Measurements from ENCODE around the gene PRSS57.
"Not testable (repeated sequence)": the region's sequence is repeated elsewhere in the genome, so short reads cannot be mapped to it uniquely, and the experiment has no call there.

PRSS57 gene

DNA sequence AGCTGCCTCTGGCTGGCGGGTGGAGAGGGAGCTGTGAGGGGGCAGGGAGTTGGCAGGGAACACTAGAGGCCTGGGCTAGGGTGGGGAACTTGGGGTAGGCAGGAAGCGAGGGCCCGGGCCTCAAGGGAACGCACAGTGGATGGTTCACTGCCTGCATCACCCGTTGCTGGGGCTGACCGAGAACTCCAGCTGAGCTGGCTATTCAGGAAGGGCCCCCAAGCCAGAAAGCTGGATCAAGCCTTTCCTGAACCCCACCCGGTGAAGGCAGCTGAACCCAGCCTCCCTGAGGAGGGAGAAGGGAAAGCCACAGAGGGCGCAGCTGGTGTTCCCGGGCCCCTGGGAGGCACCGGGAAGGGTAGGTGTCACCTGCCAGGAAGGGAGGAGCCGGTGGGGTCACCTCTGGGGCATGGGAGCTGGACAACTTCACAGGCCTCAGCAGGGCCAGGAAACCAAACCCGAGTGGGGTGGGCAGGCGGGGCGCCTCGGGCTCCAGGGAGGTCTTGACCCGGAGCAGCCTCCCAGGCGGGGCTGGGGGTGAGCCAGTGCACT, 27.4 kb upstream of the PRSS57 start:
- no peak for DNase-seq

DNA sequence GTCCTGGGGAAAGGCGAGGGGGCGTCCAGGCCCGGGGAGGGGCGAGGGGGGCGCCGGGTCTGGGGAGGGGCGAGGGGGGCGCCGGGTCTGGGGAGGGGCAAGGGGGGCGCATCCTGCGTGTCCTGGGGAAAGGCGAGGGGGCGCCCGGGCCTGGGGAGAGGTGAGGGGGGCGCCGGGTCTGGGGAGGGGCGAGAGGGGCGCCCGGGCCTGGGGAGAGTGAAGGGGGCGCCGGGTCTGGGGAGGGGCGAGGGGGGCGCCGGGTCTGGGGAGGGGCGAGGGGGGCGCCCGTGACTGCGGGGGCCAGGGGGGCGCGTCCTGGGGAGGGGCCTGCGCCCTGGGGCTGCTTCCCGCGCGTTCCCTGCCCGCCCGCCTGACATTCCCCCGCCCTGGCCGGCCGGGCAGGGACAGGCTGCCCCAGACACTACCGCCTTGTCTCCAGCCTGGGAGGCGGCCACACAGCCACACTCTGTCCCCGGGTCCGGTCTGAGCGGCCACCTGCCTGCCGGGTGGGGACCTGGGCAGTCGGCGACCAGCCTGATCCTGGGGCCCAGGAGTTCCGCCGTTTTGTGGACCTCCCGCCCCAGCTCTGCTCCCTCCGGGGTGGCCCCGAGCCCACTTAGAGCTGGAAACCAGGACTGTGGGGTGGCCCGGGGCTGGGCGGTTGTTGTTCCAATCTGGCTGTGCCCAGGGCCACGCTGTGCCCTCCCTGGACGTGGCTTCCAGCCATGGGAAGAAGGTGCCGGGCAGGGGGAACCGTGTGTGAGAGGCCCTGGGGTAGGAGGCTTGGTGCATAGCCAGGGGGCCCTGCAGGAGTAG, 25.3 kb upstream of the PRSS57 start:
- no peak for DNase-seq

DNA sequence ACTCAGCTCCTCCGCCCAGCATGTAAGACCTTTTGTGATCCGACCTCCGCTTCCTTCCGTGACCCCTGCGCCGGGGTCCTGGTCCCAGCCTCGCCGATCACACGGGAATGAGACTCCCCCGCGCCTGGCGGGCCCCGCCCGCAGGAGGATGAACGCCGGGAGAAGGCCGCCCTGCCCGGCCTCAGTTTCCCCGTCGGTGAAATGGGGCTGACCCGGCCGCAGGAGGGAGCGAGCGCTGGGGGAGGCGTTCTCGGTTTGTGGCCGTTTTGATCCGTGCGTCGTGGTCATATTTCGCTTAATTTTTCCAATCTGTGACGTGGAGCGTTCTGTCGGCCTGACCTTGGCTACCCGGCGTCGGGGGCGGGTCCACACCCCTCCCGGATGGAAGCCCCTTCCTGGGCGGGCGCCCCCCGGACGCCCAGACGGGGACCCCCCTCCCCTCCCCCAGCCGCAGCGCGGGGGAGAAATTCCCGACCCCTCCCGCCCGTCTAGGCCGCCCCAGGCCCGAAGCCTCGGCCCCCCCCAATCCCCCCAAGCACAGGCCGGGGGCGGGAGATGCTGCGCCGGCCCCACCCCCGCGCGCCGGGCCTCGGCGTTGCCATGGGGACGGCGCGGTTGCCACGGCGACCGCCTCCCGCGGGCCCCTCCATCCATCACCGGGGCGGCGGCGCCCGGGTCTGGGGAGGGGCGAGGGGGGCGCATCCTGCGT, 24.5 kb upstream of the PRSS57 start:
- no peak for DNase-seq

DNA sequence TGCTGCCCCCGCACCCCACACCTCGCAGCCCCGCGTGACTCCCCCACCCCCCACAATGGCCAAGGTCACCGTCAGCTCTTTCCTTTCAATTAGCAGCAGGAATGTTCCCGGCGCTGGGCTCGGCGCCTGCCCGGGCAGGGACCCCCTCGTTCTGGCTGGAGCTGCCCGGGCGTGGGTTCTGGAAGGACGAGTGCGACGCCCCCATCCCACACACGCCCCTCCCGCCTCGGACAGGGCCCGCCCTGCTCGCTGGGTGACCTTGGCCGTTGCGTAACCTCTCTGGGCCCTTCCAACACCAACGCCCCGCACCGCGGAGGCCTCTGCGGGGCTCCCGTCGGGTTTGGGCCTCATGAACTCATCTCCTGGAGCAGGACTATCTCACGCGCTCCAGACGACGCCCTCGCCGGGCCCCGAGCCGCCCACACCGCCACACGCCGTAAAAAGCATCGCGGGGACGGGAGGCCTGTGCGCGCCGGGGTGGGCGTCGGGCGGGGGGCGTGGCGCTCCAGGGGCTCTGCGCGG, 23.8 kb upstream of the PRSS57 start:
- no peak for DNase-seq

DNA sequence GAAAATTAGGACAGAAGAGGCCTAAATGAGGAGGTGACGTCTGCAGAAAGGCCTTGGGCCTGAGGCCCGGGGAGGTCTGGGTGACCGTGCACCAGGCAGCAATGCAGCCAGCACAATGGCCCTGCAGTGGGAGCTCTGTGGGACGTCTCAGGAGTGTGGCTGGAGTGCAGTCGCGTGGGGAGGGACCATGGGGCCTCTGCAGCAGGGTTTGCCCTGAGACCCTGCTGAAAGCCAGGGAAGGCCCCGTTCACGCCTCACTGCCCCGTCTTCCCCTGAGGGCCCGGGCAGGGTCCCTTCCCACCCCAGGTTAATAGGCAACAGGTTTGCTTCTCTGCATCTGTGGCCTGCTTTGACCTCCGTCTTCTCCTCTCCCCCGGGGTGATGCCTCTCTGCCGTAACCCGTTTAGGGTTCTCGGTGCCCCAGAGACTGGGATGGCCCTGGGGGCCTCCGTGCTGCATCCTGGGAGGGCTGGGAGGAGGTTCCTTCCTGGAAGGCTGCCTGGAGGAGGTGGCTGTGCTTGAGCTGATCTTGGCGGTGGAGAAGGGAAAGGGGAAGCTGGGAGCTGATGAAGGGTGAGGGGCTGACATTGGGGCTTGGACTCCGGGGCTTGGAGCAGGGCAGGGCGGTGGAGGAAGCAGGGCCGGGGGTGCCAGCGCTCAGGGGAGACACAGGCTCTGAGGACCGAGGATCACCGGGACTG, 23.1 kb upstream of the PRSS57 start:
- no peak for DNase-seq

DNA sequence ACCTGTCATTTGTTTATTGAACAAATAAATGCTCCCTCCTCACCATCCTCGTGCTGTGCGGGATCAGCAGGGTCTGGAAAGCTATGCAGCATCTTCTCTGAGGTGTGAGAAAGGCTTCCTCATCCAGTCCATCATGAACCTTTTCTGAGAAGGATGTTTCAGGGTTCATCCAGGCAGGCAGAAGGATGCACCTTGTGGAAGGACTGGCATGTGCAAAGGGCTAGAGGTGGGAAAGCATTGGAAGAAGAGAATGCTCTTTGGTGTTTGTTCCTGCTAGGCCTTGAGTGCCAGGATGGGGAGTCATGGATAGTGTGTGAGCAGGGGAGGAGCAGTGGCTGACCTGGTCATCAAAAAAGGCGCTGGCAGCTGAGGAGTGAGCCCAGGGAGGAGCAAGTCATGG, 20.1 kb upstream of the PRSS57 start:
- DNase-seq, result no peak

DNA sequence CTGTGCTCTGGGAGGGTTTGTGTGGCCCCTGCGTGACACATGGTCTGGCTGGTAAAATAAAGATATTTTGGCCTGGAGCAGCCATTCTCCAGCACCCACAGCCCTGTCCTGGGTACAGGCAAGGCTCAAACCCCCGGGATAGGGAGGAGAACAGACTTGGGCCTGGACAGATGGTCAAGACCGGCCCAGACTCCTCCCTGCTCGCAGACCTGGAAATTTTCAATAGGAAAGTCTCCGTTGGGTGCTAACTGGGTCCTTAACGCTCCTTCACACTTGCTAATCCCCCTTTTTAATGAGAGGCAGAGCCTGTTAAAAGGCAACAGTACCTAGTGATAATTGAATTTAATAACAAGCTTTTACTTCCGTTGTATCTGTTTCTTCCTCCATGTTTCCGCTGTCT, 16.0 kb upstream of the PRSS57 start:
- DNase-seq, result no peak

DNA sequence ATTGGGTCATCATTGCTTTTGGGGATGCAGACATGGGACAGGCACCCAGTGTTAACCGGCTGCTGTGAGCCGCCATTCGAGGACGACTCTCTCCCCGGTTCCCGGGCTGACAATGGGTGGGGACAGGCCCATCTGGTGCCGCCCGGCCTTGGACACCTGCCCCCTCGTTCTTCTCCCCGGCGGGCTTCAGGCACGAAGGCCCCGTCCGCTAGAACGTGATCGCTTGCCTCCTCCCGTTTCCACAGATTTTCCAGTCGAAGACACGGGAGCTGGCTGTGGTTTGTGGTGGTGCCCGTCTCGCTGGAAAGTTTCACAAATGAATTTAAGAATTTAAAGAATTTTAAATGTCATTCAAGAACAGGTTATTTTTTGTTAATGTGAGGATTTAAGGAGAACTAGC, 15.5 kb upstream of the PRSS57 start:
- DNase-seq, result no peak

DNA sequence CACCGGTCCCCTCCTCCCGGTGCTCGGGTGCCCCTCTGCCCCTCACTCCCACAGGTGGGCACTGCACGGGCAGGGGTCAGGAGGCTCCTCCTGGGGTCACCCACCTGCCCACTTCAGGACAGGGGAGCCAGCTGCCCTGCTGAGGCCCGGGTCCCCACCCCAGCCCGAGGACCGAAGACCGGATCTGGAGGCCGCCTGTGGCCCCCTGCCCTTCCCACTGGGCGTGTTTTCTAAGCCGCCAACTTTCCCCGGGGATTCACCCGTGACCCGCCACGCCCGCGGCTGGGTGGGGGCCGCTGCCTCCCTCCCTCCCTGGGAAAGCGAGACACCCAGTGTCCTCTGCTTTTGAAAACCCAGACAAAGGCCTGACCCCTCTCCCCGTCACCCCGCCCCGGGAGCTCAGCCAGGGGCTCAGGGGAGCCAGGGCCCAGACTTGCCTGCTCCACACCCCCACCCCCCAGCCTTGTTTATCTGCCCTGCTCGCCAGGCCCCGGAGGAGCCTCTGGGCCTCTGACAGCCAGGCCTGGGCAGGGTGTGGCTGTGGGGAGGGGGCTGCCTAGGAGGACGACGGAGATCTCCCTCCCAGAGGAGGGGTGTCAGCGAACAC, 14.8 kb upstream of the PRSS57 start:
- no peak for DNase-seq

DNA sequence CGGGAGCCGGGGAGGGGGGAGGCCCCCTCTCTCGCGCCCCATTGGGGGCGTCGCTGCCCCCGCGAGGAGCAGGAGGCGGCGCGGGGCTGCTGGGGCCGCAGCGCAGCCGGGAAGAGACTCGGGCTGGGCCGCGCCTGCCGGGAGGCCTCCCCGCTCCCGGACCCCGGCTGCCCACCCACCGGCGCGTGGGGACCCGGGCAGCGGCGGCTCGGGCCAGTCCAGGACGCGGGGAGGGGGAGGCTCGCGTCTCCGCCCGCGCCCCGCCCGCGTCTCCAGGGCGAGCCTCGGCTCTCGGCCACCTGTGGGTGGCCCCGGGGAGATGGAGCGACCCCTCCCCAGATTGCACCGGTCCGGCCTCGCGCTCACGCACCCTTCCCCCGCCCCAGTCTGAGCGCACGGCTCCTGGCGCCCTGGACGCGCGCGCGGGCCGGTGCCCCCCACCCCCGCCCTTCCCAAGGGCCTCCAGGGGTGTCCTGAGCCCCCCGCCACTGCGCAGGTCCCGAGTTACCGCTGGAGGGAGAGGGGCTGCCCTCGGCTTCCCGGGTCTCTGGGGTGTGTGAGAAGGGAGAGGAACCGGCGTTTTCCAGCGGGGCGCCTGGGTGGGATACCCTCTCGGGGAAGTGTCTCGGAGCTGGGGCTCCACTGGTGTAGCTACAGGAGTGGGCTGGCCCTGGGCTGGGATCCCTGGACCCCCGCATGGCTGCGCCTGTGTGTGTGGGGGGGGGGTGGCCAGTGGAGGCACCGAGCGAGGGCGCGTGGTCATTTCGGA, 14.1 kb upstream of the PRSS57 start:
- no peak for DNase-seq

DNA sequence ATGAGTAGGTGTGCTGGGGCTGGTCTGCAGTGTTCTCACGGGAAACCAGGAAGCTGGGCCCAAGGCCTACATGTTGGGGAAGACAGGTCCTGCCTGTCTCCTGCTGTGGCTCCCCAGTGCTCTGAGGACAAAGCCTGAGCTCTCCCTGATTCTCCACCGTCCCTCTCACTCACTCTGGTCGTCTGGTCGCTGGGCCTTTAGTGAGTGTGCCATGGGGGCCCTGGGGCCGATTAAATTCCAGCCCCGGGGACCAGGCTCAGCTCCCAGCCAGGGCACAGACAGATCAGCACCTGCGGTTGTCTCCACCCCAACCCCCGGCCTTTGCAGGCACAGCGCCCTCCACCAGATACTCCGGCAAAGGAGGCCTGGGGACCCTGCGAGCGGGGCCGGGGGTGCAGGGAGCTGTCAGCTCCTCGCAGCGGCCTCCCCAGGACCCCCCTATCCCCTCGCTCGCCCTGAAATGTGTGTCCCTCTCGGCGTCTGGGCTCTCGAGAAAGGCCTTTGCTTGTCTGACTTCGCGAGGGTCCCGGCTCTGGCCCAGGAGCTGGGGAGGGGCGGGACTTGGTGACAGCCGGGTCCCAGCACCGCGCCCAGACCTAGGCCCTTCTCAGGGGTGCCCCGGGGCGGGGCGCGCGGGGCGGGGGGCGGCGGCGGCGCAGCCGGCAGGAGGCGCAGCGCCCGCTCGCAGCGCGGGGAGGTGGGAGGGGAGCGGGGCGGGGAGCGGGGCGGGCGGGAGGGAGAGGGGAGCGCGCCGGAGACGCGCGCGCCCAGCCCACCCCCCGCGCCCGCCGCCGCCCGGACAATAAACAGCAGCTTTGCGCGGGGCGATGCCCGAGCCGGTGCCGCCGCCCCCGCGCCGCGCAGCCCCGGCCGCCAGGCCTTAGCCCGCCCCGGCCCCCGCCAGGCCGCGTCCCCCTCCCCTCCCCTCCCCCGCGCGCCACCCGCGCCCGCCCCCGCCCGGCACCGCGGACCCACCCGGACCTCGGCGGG, 13.2 kb upstream of the PRSS57 start, which contains the start of gene PALM:
PALM (plus strand) TSS at position 782 of the 990 bp plus-strand sequence. CDS start 212 bp downstream, outside the sequence.
- no peak for DNase-seq

DNA sequence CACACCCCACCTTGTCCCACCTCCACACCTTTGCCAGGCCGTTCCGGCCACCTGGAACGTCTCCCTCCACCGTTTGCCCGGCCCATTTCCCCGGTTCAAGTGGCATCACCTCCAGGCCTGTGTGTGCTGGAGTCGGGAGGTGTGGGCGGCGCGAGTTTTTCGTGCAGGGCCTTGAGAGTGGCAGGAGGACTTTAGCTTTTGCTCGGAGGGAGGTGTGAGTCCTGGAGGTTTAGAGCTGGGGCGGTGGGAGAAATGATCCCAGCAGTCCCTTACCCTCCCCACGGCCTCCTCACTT, 9.1 kb upstream of the PRSS57 start:
- no peak for DNase-seq

DNA sequence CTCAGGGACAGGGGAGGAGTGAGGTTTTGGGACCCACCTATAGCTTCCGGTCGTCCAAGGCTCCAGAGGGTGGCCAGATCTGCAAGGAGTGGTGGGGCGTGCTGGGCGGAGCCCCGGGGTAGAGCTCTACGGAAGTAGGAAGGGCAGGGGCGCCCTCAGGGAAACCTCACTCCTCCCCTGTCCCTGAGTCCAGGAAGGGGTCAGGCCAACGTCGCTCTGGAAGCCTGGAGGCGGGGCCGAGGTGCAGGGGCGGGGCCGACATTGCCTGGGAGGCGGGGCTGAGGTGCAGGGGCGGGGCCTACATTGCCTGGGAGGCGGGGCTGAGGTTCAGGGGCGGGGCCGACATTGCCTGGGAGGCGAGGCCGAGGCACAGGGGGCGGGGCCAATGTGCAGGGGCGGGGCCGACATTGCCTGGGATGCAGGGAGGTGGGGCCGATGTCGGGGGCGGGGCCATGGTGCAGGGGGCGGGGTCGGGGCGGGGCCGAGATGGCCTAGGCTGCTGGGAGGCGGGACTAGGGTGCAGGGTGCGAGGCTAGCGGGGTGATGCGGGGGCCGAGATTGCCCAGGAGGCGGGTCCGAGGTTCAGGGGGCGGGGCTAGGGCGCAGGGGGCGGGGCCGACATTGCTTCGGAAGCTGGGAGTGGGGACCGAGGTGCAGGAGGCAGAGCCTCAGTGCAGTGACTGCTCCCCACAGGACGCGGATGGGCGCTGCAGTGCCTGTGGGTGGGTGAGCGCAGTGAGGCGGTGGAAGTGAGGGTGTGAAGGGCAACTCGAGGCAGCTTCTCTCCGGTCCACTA, 8.6 kb upstream of the PRSS57 start:
- no peak for DNase-seq

DNA sequence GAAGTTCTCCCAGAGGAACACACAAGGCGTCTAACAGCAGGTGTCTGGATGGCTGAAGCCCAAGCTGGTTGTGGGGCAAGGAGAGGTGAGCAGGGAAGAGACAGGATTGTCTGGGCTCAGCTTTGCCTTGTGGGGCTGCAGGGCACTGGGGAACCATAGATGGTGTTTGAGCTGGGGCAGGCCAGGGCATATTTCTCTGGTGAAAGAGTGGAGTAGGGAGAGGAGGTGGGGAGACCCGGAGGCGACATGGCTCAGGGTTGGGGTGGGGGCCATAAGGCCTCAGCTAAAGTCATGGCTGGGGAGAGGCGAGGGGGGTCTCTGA, 8.0 kb upstream of the PRSS57 start:
- no peak for DNase-seq

DNA sequence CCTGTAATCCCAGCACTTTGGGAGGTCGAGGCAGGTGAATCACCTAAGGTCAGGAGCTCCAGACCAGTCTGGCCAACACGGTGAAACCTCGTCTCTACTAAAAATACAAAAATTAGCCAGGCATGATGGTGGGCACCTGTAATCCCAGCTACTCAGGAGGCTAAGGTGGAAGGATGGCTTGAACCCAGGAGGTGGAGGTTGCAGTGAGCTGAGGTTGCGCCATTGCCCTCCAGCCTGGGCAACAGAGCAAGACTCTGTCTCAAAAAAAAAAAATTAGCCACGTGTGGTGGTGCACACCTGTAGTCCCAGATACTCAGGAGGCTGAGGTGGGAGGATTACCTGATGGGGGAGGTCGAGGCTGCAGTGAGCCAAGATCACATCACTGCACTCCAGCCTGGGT, 7.6 kb upstream of the PRSS57 start:
- DNase-seq, result not testable (repeated sequence)

DNA sequence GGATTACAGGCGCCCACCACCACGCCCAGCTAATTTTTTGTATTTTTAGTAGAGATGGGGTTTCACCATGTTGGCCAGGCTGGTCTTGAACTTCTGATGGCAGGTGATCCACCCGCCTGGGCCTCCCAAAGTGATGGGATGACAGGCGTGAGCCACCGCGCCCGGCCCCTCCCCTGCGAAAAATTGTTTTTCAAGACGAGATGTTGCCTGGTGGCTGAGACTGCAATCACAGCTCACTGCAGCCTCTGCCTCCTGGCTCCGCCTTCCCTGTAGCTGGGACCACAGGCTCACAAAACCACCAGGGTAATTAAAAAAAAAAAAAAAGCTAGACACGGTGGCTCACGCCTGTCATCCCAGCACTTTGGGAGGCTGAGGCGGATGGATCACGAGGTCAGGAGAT, 4.6 kb upstream of the PRSS57 start:
- DNase-seq, result not testable (repeated sequence)

DNA sequence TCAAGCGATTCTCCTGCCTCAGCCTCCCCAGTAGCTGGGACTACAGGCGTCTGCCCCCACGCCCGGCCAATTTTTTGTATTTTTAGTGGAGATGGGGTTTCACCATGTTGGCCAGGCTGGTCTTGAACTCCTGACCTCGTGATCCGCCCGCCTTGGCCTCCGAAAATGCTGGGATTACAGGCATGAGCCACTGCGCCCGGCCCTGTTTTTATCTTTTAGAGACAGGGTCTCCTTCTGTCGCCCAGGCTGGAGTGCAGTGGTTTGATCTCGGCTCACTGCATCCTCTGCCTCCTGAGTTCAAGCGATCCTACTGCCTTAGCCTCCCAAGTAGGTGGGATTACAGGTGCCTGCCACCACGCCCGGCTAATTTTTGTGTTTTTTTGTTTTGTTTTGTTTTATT, 3.3 kb upstream of the PRSS57 start:
- DNase-seq, result not testable (repeated sequence)

DNA sequence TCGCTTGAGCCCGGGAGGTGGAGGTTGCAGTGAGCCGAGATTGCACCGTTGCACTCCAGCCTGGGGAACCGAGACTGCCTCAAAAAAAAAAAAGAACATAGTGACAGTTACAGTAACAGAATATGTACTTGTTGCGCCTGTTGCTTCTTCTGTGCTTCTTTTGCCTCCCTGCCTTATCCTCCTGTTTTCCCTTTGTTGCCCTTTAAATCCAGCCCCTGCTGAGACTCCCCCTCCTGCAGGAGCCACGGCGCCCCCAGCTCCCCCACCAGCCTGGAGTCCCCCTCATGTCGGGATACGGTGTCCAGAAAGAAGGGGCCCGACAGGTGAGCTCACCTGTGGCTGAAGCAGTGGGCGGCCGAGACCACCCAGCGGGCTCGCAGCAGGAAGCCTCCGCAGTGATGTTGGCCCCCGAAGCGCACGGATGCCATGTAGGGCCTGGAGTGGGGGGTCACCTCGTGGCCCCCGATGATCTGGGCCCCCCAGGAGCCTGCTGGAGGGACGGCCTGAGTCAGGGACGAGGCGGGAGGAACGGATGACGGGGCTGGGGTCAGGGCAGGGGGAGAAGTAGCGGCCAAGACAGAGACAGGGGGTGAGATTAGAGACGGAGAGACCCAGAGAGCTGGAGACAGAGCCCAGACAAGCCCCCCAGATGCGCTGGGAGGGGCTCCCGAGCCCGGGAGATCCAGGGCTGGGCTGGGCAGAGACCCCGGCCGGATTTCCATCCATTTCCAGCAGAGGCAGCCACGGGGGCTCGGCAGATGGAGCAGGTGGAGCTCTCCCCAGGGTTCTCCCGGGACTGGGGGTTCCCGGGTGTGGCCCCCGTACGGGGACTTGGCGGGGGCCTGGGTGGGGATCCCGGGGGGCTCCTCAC, 536 bp downstream of the PRSS57 start:
- DNase-seq, result no peak

DNA sequence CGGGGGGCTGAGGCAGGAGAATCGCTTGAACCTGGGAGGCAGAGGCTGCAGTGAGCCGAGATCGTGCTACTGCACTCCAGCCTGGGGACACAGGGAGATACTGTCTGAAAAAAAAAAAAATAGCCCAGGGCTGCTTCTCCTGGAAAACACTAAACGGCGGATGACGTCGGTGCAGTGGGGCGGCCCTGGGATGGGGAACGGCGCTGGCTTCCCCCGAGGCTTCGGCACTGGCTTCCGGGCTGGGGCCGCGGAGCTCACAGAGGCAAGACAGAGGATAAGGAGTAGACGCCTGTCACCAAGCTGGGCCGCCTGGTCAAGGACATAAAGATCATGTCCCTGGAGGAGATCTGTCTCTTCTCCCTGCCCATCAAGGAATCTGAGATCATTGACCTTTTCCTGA, 5.0 kb downstream of the PRSS57 start:
- no peak for DNase-seq
